NCI-H1436 treated with DMSO at 0.1 percent for 48 hours (cell line): ENCODE data around the gene CUEDC1.
A peak's percentile ranks its signal among the peaks of the same experiment; 100 is the strongest.
"Not testable (repeated sequence)": the region's sequence is repeated elsewhere in the genome, so short reads cannot be mapped to it uniquely, and the experiment has no call there.

ENCODE experiments used
- DNase-seq: peaks from one replicate; lab custom pipeline; 2025; lab: John Stamatoyannopoulos, UW

Gene CUEDC1

DNA sequence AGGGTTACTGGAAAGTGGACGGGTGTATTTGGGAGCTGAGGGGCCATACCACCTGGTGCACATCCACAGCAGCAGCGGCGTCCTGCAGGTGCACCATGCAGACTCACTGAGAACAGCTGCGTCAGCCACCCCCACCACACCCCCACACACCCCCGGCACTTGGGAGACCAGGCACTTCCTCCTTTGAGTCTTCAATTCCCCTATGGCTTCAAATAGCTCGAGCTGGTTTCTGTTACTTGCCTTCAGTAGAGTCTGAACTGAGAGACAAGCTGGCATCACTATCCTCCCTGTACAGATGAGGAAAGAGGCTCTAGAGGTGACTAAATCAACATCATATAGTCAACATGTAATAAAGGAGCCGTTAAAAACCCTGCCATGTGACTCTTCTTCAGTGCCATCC is 15.4 kb downstream of the CUEDC1 start:
- peak; percentile 94 for DNase-seq

DNA sequence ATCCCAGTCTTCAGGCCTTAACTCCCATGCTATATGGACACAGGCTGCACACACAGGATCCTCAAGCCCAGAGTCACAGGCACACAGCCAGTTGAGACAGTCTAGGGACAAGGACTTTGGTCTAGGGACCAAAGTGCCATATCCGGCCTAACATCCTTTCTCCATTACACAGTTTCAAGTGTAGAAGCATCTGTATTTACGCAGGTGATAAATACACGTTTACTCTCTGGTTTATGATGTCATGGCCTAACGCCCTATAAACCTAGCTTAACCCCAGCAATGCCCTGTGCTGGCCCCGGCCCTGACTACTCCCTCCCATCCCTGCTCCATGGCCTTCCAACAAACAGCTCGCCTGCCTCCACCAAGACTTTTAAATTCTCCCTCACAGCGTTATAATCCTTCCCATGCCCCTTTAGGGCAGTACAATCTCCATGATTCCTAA is 17.1 kb downstream of the CUEDC1 start:
- DNase-seq, result no peak

DNA sequence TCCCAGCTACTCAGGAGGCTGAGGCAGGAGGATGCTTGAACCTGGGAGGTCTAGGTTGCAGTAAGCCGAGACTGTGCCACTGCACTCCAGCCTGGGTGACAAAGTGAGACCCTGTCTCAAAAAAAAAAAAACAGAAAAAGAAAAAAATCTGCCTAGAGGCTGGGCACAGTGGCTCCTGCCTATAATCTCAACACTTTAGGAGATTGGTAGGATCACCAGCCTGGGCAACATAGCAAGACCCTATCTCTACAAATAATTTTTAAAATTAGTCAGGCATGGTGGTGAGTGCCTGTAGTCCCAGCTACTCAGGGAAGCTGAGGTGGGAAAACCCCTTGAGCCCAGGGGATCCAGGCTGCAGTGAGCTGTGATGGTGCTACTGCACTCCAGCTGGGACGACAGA is 17.7 kb downstream of the CUEDC1 start:
- DNase-seq, result no peak

DNA sequence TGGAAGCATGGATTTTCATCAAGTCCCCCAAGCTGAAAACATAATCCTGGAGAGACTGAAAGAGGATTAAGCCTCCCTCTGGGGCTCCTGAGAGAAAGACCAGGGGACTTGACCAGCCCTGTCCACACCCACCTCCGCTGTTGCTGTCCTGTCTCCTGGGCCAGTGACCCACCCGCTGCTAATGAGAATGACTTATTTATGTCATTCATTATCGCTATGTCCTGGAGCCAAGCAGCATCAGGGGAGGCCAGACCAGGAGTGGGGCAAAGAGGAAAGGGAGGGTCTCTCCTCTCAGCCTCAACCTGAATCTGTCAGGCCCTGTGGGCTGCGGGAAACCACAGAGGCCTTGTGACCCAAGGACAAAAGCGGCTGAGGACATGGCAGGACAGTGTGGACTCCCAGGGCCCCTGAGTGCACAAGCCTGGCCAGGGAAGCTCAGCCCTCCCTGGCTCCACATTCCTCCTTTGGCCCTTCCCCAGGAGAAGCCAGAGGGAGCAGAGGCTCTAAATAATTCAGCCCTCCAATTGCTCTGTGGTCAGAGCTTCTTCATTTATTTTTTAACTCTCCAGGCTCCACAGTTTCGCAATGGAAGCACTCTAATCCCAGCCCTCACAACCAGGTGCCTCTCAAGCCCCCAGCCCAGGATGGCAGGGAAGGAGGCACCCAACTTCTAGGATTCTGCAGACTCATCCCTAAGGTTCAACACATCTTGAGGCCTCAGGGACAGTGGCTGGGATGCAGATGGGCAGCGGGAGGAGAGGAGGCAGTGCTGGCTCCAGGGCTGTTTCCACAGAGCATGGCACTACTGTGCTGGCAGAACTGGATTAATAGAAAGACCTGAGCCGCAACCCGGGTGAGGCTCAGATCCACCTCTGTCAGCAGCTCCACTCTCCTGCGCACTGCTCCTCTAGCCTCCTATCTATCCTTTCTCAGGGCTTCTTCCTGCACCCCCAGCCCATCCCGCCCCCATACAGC is 19.1 kb downstream of the CUEDC1 start:
- DNase-seq, result no peak

DNA sequence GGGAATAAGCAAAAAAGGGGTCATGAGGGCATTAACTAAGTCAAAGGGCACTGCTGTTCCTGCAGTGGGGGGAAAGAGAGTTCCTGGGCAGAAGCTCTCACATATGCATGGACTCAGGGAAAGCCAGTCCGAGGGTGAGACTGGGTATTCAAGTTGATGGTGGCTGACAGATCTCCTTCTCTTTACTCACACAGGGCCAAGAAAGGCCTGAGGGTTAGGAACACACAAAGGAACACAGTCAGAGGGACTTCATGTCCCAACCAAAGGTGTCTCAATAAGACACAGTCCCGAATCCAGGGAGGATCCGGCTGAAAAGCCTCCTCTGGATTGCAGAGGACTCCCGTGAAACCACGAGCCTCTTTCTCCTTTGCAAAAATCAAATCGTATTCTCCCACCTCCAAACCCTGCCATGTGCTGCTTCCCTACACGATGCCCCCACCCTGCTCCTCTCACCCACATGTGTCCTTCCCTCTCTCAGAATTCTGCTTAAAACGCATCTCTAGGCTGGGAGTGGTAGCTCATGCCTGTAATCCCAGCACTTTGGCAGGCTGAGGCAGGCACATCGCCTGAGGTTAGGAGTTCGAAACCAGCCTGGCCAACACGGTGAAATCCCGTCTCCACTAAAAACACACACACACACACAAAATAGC is 23.6 kb downstream of the CUEDC1 start:
- no peak for DNase-seq

DNA sequence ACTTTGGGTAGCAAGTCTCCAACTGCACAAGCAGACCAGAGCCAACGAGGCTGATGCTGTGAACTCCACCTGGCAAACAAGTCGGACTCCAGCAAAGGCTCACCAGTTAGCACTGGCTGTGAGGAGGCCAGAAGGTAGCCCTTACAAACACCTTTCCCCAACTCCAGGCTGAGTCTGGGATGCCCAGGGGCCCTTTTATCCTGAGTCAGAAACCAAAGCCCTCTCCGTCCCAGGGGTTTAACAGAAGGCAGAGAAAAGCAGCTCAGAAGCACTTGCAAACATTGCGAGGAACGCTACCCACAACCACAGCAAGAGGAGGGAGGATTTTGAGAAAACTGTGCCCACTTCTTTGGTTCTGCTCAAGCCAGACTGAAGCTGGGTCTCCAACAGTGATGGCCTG is 25.0 kb downstream of the CUEDC1 start:
- no peak for DNase-seq

DNA sequence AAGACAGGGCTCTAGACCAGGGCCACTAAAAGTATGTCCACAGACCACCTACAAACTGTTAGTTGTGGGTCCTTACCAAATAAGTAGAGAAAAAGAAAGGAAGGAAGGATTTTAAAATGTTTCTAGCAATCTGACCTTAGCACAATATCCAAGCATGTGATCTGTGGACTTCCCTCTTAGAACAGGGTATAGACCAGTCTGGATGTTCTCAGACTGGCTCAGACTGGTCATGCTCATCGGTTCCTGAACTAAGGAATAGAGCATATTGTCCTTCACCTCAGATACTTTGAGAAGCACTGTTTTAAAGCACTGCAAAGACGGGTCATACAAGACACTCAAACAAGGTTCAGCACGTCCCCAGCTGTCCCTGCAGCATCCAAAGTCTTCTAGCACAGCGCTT is 25.8 kb downstream of the CUEDC1 start:
- DNase-seq, result no peak

DNA sequence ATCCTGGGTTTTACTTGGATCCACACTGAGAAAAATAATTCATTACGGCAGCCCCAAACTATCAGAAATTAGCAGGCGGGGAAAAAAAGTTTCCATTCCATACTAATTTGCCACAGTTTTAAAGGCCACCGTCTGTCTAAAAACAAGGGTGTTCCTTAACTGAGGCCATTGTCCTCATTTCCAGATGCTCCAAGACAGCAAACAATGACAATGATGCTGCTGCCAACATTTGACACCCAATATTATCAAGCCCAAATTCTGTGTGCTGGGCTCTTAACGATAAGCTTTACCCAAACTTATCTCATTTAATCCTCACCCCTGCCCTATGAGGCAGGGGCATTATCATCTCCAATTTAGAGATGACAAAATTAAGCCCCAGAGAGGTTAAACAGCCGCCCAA is 26.3 kb downstream of the CUEDC1 start:
- no peak for DNase-seq

DNA sequence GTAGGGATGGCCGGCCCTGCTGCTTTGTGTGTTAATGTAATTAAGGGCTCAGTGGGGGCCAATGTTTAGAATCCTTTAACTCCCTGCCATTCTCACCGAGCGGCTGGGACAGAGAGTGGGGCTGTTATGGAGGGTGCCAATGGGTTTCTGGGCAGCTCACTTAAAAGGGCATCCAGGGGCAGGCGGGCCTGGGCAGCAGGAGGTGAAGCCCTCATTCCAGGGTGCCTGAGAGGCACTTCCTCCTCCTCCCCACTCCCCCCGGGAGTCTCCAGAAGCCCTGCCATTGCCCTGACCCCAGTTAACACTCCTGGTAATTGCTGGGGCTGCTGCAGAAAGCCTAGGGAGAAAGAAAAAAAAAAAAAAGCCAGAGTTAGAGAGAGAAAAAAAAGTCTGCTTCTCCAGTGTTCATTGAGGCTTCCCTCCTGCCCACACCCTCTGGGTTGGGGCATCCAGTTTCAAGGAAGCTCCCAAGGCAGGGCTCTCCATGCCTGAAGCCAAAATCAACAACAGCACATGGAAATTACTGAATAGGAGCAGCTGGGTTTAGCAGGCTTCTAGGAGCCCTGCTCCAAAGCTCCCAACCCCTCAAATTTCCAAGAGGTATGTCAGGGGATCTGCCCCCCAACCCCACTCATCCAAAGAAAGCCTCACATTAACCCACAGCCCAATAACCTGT is 28.0 kb downstream of the CUEDC1 start:
- no peak for DNase-seq

DNA sequence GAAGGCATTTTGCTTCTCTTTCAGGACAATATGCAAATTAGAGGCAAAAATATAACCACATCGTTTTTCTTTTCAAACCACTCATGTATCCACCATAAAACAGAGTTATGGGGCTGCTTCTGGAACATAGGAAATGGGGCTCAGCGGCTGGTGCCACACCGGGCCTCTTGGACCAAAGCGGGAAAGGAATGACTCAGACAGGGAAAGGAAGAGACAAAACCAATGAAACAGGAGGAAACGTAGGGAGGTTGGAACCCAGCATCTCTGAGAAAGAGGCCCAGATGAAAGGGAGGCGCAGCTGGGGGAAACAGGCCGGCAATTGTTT is 28.5 kb downstream of the CUEDC1 start:
- DNase-seq, result no peak

DNA sequence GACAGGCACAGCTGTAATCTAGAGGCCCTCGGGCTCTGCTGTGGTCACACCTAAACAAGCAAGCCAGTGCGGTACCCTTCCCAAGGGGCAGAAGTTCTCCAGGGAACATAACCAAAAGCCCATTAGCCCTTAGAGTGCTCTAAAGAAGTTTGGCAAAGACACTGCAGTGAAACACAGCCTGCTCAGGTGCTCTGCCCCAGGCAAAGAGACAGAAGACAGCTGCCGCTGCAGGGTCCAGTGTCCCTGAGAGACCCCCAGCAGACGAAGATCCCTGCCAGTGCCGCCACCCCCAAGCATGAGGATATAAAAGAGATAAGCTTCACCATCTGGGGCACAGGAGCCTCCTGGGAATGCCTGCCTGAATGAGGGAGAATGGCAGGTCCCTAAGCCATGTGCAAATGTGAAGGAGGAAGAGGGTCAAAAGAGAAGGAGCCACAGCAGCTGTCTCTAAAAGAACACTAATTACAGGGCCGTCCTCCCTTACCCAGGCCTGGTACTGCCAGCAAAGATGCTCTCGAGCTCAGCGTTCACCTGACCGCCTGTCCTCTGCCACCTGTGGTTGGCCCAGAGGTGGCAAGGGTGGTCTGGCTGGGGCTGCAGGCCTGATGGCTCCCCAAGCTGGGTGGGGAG is 29.7 kb downstream of the CUEDC1 start:
- DNase-seq, result no peak

DNA sequence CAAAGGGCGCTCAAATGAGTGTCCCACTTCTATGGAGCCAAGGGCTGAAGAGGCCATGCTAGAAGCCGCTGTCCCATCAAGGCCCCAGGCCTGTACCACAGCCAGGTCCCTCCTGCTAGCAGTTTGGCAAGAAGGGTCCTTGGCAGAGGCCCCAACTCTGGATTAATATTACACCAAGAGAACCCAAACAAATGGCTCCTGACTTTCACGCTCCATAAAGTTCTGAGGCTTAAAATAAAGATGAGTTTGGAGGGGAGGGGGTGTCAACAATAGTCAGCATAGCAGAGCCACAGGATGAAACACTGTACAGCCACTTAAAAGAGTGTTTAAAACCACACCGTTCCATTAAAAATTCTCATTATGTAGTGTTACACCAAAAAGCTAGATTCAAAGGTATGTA is 30.5 kb downstream of the CUEDC1 start:
- DNase-seq, result no peak

DNA sequence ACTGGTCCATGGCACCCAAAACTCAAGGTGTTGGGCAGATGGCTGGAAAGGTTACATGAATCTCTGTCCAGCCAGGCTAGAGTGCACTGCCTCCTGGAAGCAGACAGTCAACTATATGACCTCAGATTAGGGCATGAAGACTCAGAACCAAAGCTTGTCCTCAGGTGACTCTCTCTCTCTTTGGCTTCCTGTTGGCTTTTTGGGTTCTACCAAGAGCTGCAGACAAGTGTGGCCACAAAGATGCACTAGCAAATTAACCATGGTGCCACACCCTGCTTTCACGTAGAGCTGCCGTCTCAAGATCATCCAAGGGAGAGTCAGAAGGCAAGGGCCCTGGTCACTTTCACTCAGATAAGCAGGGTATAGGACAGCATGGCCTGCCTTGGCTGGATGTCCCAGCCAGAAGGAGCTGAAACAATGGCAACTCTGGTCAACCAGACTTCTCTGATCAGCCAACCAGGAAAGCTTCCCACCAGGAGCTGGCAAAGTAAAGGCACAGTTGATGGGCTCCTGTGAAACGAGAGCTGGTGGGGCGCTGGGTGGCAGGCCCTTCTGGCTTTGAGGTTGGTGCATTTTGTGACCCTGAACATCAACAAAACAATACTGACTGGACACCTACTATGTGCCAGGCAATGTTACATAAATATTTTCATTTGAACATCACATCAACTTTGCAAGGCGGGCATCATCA is 31.9 kb downstream of the CUEDC1 start:
- no peak for DNase-seq

DNA sequence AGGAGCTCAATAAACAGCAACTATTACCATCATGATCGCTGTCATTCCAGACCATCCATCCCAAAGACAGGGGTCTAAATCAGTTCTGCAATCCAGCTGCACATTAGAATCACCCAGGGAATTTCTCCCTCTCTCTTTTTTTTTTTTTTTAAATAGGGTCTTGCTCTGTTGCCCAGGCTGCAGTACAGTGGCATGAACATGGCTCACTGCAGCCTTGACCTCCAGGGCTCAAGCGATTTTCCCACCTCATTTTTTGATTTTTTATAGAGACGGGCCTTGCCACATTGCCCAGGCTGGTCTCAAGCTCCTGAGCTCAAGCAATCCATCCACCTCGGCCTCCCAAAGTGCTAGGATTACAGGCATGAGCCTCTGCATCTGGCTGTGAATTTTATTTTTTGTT is 32.5 kb downstream of the CUEDC1 start:
- not testable (repeated sequence) for DNase-seq

DNA sequence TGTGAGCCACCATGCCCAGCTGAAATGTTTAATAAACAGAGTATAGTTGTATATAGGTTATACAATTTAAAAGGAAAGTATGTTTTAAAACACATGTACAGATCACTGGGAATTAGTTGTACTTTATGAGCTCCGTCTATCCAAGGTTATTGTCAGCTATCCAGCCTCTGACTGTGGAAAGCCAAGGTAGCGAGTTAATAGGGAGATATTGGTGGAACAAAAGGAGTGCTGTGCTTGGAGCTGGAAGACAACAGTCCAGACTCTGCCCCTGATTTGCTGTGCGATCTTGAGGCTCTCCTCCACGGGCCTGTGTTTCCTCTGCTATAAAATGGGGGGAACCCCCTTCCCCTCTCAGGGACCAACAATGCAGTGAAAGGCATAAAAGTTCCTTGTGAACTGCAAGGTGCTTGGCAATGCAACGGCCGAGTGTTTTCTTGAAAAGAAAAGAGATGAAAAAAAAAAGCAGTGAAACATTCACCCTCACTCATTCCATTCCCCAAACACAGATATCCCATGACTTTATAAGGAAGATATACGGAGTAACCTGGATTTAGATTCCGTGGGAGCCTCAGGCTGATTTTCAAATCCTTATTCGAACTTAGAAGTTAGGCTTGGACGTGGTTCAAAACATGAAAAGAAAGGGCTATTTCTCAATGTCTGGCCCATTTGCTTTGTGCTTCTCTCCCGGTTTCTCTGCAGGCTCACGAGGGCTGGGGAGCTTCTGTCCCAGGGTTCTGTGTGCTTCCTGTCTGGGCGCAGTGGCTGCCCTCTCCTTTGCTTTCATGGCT is 34.1 kb downstream of the CUEDC1 start:
- no peak for DNase-seq

DNA sequence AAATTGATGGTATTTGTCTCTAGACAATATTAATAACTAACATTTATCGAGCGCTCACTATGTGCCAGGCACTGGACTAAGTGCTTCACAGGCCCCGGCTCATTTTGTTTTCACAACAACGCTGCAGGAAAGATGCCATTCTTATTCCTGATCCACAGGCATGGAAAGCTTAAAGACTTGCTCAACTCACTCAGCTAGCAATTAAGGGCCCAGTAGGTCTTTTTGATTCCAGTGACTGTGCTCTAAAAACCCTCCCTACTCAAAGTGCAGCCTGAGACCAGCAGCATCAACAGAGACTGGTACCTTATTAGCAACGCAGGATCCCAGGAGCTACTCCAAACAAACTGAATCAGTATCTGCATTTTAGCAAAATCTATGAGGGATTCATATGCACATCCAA is 35.3 kb downstream of the CUEDC1 start:
- no peak for DNase-seq

DNA sequence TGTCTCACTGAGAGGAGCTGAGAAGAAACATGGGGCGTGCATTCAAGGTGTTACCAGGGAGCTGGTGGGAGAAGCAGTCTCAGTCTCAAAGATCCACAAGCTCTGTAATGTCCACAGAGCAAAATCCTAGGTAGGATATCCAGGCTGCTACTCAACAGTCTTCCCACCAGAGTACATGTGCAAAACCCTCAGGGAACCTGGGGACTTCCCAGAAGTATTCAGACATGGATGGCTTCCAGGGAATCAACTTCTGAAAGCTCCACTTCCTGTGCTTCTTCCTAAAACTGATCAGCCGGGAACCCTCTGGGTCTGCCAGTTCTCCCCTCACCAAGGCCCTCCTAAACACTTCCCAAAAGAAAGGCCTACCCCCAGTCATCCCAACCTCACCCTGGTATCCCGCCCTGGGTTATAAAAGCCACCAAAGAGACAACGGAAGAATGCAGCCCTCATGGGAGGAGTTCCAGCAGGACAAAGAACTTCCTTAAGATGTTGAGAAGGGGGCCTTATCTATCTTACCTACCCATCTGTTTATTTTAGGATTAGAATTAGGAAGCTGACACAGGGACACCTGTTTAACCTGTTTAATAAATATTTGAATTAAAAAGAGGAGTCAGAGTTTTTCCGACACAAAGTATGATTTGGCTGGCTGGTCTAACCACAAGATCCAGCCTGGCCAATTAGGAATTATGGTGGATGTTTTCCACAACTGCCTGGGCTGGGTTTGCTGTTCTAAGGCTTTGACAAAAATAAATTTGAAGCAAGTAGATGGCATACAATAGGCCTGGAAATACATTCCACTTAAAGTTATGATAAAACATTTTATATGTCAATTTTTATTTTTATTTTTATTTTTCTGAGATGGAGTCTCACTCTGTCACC is 37.0 kb downstream of the CUEDC1 start:
- DNase-seq, result no peak

DNA sequence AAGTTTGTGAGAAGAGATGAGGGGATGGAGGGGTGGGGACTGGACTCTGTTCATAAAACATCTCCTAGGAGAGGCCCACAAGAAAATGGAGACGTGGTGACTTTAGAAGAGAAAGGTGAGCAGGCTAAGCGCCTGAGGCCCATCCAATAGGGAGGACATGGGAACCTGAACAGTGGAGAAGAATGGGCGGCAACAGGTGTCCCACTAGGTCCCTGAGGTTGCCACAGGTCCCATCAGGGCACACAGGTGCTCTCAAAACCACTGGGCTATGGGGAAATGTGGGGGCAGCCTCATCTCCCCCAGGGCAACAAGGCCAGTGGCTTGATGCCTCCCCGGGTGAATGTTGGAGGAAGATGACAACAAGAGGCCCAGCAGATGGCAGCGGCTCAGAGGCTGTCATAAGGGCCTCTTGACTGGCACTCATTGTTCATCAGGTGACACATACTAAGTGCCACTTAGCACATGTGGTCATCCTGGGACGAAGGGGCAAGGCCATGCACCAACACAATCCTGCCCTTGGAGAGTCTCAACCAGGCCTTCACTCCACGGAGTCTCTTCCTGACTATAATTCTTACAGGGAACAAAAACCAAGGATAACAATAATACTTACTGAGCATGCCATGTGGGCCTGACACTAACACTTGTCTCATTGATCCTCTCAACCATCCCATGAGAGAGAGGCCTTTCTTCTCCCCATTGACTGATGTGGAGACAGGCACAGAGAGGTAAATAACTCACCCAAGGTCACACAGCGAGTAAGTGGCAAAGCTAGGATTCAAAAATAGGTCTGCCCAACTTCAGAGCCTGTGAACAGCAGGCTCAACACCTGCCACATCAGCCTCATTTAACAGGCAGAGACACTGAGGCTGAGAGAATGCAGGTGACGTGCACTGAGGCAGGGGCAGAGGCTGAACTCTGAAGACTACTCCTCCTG is 38.0 kb downstream of the CUEDC1 start:
- no peak for DNase-seq
